Muscle layer of colon (tissue), 2 donors: ENCODE results near the gene GALNT12.

Source experiments
- H3K27ac ChIP-seq: one replicate; pipeline ENCODE4 v1.7.0; 2013; ENCODE audit warnings: low read depth, mild to moderate bottlenecking, low read length, moderate library complexity
- H3K27me3 ChIP-seq, 2 donors: one replicate each; pipeline ENCODE4 v1.7.0; 2013; ENCODE audit warnings: low read length in 2 of 2, mild to moderate bottlenecking in 2 of 2; ENCODE audit not compliant: insufficient read depth in 2 of 2, control insufficient read depth in 1 of 2
- H3K36me3 ChIP-seq: one replicate; pipeline ENCODE4 v1.7.0; 2013; ENCODE audit warnings: mild to moderate bottlenecking, low read length; ENCODE audit not compliant: insufficient read depth
- H3K4me1 ChIP-seq: one replicate; pipeline ENCODE4 v1.7.0; 2013; ENCODE audit warnings: mild to moderate bottlenecking, low read length; ENCODE audit not compliant: insufficient read depth
- H3K4me3 ChIP-seq, 2 donors: one replicate each; pipeline ENCODE4 v1.7.0; 2013; ENCODE audit warnings: low read length in 2 of 2, low read depth in 1 of 2, mild to moderate bottlenecking in 1 of 2, moderate library complexity in 1 of 2
- H3K9ac ChIP-seq: one replicate; pipeline ENCODE4 v1.7.0; 2013; ENCODE audit warnings: low read length
- H3K9me3 ChIP-seq: one replicate; pipeline ENCODE4 v1.7.0; 2013; ENCODE audit warnings: mild to moderate bottlenecking, low read length
- donor health status: abdominal sarcoma.
- donor health status: Adenocarcinoma of cecum.

GALNT12 gene

GRCh38 chr9:98887918-98888510, 80.5 kb downstream of the GALNT12 start:
- H3K4me1 ChIP-seq, result peaks cover 10% of the 10 kb centered on the region
- H3K27ac ChIP-seq, result no peak overlapping the region
- no peaks in the 10 kb centered on the region for H3K27me3 ChIP-seq
- H3K9ac ChIP-seq, result no peak overlapping the region
- no peaks in the 10 kb centered on the region for H3K36me3 ChIP-seq
- no peaks in the 10 kb centered on the region for H3K9me3 ChIP-seq
- H3K4me3 ChIP-seq, result no peak overlapping the region

- peaks cover 10% of the 10 kb centered on the region for H3K4me1 ChIP-seq
Observed at GRCh38 chr9:98888801-98889421, 81.4 kb downstream of the GALNT12 start.

GRCh38 chr9:98890256-98890655, 82.8 kb downstream of the GALNT12 start:
- no peak overlapping the region for H3K4me3 ChIP-seq
- H3K9me3 ChIP-seq, result no peaks in the 10 kb centered on the region
- no peaks in the 10 kb centered on the region for H3K36me3 ChIP-seq
- no peak overlapping the region for H3K27ac ChIP-seq
- H3K27me3 ChIP-seq, result no peaks in the 10 kb centered on the region
- H3K4me1 ChIP-seq, result peaks cover 10% of the 10 kb centered on the region
- H3K9ac ChIP-seq, result no peak overlapping the region

More at GRCh38 chr9:98888801-98889421, 81.4 kb downstream of the GALNT12 start:
- no peak overlapping the region for H3K4me3 ChIP-seq
- no peaks in the 10 kb centered on the region for H3K27me3 ChIP-seq
- H3K36me3 ChIP-seq, result no peaks in the 10 kb centered on the region
- H3K9ac ChIP-seq, result no peak overlapping the region
- peak overlapping the region; percentile 14 for H3K27ac ChIP-seq
- H3K9me3 ChIP-seq, result no peaks in the 10 kb centered on the region

GRCh38 chr9:98892288-98892687, 84.8 kb downstream of the GALNT12 start:
- H3K27me3 ChIP-seq, result no peaks in the 10 kb centered on the region

GRCh38 chr9:98892690-98893089, 85.2 kb downstream of the GALNT12 start:
- Histone ChIP-seq H3K9me3 (no peaks in the 10 kb centered on the region), H3K4me3 (no peak overlapping the region), H3K27me3 (no peaks in the 10 kb centered on the region), H3K4me1 (peaks cover 10% of the 10 kb centered on the region), H3K36me3 (no peaks in the 10 kb centered on the region), H3K27ac (no peak overlapping the region), H3K9ac (no peak overlapping the region)

More at GRCh38 chr9:98892288-98892687, 84.8 kb downstream of the GALNT12 start:
- Histone ChIP-seq H3K9me3 (no peaks in the 10 kb centered on the region), H3K36me3 (no peaks in the 10 kb centered on the region), H3K9ac (no peak overlapping the region), H3K27ac (no peak overlapping the region), H3K4me3 (no peak overlapping the region), H3K4me1 (peaks cover 10% of the 10 kb centered on the region)

GRCh38 chr9:98894171-98894570, 86.7 kb downstream of the GALNT12 start:
- H3K27ac ChIP-seq, result no peak overlapping the region
- no peaks in the 10 kb centered on the region for H3K4me1 ChIP-seq
- no peak overlapping the region for H3K4me3 ChIP-seq
- no peaks in the 10 kb centered on the region for H3K9me3 ChIP-seq
- H3K27me3 ChIP-seq, result no peaks in the 10 kb centered on the region
- H3K9ac ChIP-seq, result no peak overlapping the region
- H3K36me3 ChIP-seq, result no peaks in the 10 kb centered on the region

- H3K4me1 ChIP-seq, result no peaks in the 10 kb centered on the region
- H3K9me3 ChIP-seq, result no peaks in the 10 kb centered on the region
- no peak overlapping the region for H3K4me3 ChIP-seq
- no peak overlapping the region for H3K9ac ChIP-seq
- H3K27me3 ChIP-seq, result no peaks in the 10 kb centered on the region
- no peaks in the 10 kb centered on the region for H3K36me3 ChIP-seq
- no peak overlapping the region for H3K27ac ChIP-seq
Observed at GRCh38 chr9:98894761-98895160, 87.3 kb downstream of the GALNT12 start.

GRCh38 chr9:98896632-98897031, 89.2 kb downstream of the GALNT12 start:
- Histone ChIP-seq H3K9ac (no peak overlapping the region), H3K4me3 (no peak overlapping the region), H3K9me3 (no peaks in the 10 kb centered on the region), H3K36me3 (no peaks in the 10 kb centered on the region), H3K27ac (no peak overlapping the region), H3K4me1 (no peaks in the 10 kb centered on the region), H3K27me3 (no peaks in the 10 kb centered on the region)

- Histone ChIP-seq H3K9ac (no peak overlapping the region), H3K9me3 (no peaks in the 10 kb centered on the region), H3K4me3 (no peak overlapping the region), H3K27ac (no peak overlapping the region), H3K4me1 (no peaks in the 10 kb centered on the region), H3K36me3 (no peaks in the 10 kb centered on the region), H3K27me3 (no peaks in the 10 kb centered on the region)
Observed at GRCh38 chr9:98897745-98898144, 90.3 kb downstream of the GALNT12 start.

- no peak overlapping the region for H3K9ac ChIP-seq
- no peaks in the 10 kb centered on the region for H3K4me1 ChIP-seq
- H3K27ac ChIP-seq, result no peak overlapping the region
- no peak overlapping the region for H3K4me3 ChIP-seq
- no peaks in the 10 kb centered on the region for H3K36me3 ChIP-seq
- H3K27me3 ChIP-seq, result no peaks in the 10 kb centered on the region
- H3K9me3 ChIP-seq, result no peaks in the 10 kb centered on the region
Observed at GRCh38 chr9:98899408-98900056, 92.1 kb downstream of the GALNT12 start.
